Sigmoid colon (tissue), 4 donors: Measurements from ENCODE around the gene TOMM34.

Experiments used
- POLR2A ChIP-seq, 2 donors: fragments of 450-650 bp; IDR thresholded peaks; one replicate each; pipeline ENCODE4 v1.6.1; 2016; ENCODE audit warnings: antibody characterized with exemption in 2 of 2, mild to moderate bottlenecking in 2 of 2, moderate library complexity in 2 of 2
- POLR2AphosphoS5 ChIP-seq, 4 donors: sonication (generic); formaldehyde crosslinking; IDR thresholded peaks; one replicate each; pipeline ENCODE4 v1.6.1; 2017; ENCODE audit warnings: antibody characterized with exemption in 4 of 4
- TF ChIP-seq, protein P1 (sequence below), 4 experiments: fragments of 450-650 bp in 3 of 4; fragments of 200-600 bp in 1 of 4; IDR thresholded peaks; one replicate each; pipeline ENCODE4 v1.5.1; 2016 to 2019; ENCODE audit warnings: antibody characterized with exemption in 4 of 4, mild to moderate bottlenecking in 3 of 4, moderate library complexity in 2 of 4

DNA sequence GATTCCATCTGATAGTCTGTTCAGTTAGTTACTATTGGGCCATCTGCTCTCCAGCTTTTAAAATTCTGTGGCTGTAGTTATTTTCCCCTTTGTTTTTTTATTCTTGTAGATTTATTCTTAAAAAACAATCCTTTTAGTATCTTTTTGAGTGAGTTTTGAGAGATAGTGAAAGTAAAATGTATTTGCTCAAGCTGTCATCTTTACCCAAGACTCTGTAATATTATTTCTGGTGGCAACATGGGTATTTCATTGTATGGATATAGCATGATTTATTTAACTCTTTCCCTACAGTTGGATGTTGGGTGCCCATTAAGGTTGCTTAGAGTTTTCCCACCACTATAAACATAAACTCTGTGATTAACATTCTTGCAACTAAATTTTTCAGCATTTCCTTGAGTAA, 30.8 kb upstream of the TOMM34 start:
- TF ChIP-seq, protein P1, sequence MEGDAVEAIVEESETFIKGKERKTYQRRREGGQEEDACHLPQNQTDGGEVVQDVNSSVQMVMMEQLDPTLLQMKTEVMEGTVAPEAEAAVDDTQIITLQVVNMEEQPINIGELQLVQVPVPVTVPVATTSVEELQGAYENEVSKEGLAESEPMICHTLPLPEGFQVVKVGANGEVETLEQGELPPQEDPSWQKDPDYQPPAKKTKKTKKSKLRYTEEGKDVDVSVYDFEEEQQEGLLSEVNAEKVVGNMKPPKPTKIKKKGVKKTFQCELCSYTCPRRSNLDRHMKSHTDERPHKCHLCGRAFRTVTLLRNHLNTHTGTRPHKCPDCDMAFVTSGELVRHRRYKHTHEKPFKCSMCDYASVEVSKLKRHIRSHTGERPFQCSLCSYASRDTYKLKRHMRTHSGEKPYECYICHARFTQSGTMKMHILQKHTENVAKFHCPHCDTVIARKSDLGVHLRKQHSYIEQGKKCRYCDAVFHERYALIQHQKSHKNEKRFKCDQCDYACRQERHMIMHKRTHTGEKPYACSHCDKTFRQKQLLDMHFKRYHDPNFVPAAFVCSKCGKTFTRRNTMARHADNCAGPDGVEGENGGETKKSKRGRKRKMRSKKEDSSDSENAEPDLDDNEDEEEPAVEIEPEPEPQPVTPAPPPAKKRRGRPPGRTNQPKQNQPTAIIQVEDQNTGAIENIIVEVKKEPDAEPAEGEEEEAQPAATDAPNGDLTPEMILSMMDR (IDR thresholded peaks at IDR 0.05): no peak
- TF ChIP-seq POLR2A (IDR thresholded peaks at IDR 0.05) (no peak), POLR2AphosphoS5 (IDR thresholded peaks at IDR 0.05) (no peak)
